H54 (cell line): ENCODE results near the gene C4orf17.
"Not testable (repeated sequence)": the region's sequence is repeated elsewhere in the genome, so short reads cannot be mapped to it uniquely, and the experiment has no call there.

ENCODE experiments used
- DNase-seq: peaks from one replicate; pipeline ENCODE4 v3.0.0; 2011; ENCODE audit warnings: low spot score, mixed read lengths; ENCODE audit not compliant: insufficient read length
- FAIRE-seq: peaks from 3 replicates; lab custom pipeline; 2011; peaks lifted over from hg19 to GRCh38; lab: Jason Lieb, UNC
- POLR2A ChIP-seq: IDR thresholded peaks from 2 replicates; pipeline ENCODE4 v1.6.1; 2011; ENCODE audit warnings: low read depth, mild to moderate bottlenecking, low read length

The C4orf17 gene

GRCh38 chr4:99510721-99511120 lies at the start of gene C4orf17:
TSS of gene C4orf17 (plus strand) at chr4:99511021. CDS start at chr4:99513082, 2,061 bp downstream.
- DNase-seq (no peak), FAIRE-seq (no peak)
- no peak for TF ChIP-seq POLR2A

GRCh38 chr4:99461623-99462401 lies 49.0 kb upstream of the C4orf17 start:
- no peak for DNase-seq
- FAIRE-seq: no peak
- TF ChIP-seq POLR2A: no peak

- no peak for TF ChIP-seq POLR2A
- DNase-seq (peak; percentile 11), FAIRE-seq (peak; percentile 64)
Measured at GRCh38 chr4:99462875-99463464, 47.9 kb upstream of the C4orf17 start.

- no peak for TF ChIP-seq POLR2A
- FAIRE-seq: no peak
Measured at GRCh38 chr4:99463566-99463965, 47.3 kb upstream of the C4orf17 start.

GRCh38 chr4:99467887-99468286 lies 42.9 kb upstream of the C4orf17 start:
- FAIRE-seq (no peak), DNase-seq (no peak)
- TF ChIP-seq POLR2A: no peak

More at GRCh38 chr4:99463566-99463965, 47.3 kb upstream of the C4orf17 start:
- no peak for DNase-seq

GRCh38 chr4:99468889-99469288 lies 41.9 kb upstream of the C4orf17 start:
- no peak for TF ChIP-seq POLR2A
- FAIRE-seq (no peak), DNase-seq (no peak)

- DNase-seq: no peak
- no peak for TF ChIP-seq POLR2A
- FAIRE-seq: no peak
Measured at GRCh38 chr4:99471349-99471748, 39.5 kb upstream of the C4orf17 start.

GRCh38 chr4:99471896-99472295 lies 38.9 kb upstream of the C4orf17 start:
- TF ChIP-seq POLR2A: no peak
- FAIRE-seq: no peak
- no peak for DNase-seq

GRCh38 chr4:99473131-99473530 lies 37.7 kb upstream of the C4orf17 start:
- no peak for TF ChIP-seq POLR2A
- FAIRE-seq: no peak
- no peak for DNase-seq

GRCh38 chr4:99483636-99484035 lies 27.2 kb upstream of the C4orf17 start:
- FAIRE-seq (no peak), DNase-seq (no peak)
- TF ChIP-seq POLR2A: no peak

- no peak for FAIRE-seq
- DNase-seq: no peak
- TF ChIP-seq POLR2A: no peak
Measured at GRCh38 chr4:99485212-99485611, 25.6 kb upstream of the C4orf17 start.

GRCh38 chr4:99486648-99487047 lies 24.2 kb upstream of the C4orf17 start:
- not testable (repeated sequence) for FAIRE-seq, DNase-seq

GRCh38 chr4:99490286-99490685 lies 20.5 kb upstream of the C4orf17 start:
- no peak for DNase-seq

GRCh38 chr4:99504804-99505502 lies 5.9 kb upstream of the C4orf17 start:
- no peak for TF ChIP-seq POLR2A
- FAIRE-seq (no peak), DNase-seq (no peak)

More at GRCh38 chr4:99490286-99490685, 20.5 kb upstream of the C4orf17 start:
- TF ChIP-seq POLR2A: no peak
- no peak for FAIRE-seq
